Measurements from ENCODE around the gene B3GALT2. TPM values are rescaled to one million over a fixed set of nuclear protein-coding genes. Genes with fewer than 3 reads are reported as not detected.

B3GALT2 gene
- total RNA-seq, 4 donors from 2014 or later, result 0.11 TPM; not detected in 3

DNA sequence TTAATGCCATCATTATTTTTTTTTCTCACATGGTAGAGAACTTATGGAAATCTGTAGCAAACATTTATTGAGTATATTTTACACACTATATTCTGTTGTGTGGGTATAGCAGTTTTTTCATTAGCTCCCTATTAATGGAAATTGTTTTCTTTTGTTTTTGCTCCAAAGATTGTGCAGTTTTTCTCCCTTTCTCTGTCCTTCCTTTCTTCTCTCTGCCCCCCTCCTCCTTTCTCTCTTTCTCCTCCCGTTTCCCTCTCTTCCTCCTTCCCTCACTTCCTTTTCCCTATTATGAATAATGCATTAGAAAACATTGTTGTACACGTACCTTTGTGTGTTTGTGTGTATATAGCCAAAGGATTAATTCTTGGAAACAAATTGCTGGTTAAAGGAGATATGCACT lies 44.0 kb downstream of the B3GALT2 start:
- no peak overlapping the region for H3K4me3 ChIP-seq
- no peaks in the 10 kb centered on the region for H3K9me3 ChIP-seq
- H3K4me1 ChIP-seq, result no peaks in the 10 kb centered on the region
- intact Hi-C loops (cut with DNase I; ENCODE audit: low total_unique reads) (no loop called here), in situ Hi-C loops (cut with MboI; ENCODE audit: low sequenced_read_pairs in 4 of 4) (no loop called here)
- H3K27ac ChIP-seq, result no peak overlapping the region
- TF ChIP-seq CTCF (IDR thresholded peaks at IDR 0.05 in 4 of 5, conservative IDR thresholded peaks at IDR 0.05 in 1 of 5), result no peak
- no peak for TF ChIP-seq POLR2A (IDR thresholded peaks at IDR 0.05)
- no peak for DNase-seq
- peaks cover 0 to 35% of the 10 kb centered on the region in 2 donors for H3K36me3 ChIP-seq
- no peaks in the 10 kb centered on the region for H3K27me3 ChIP-seq
- ATAC-seq, result no peak

- intact Hi-C loops (cut with DNase I; ENCODE audit: low total_unique reads), result no loop called here
- H3K36me3 ChIP-seq, result peaks cover 0 to 31% of the 10 kb centered on the region in 2 donors
Measured at GRCh38 chr1:193141804-193142203, 44.6 kb downstream of the B3GALT2 start.

GRCh38 chr1:193140254-193140653 lies 46.2 kb downstream of the B3GALT2 start:
- no peak overlapping the region for H3K4me3 ChIP-seq
- ATAC-seq (no peak), DNase-seq (no peak)
- H3K4me1 ChIP-seq, result no peaks in the 10 kb centered on the region
- intact Hi-C loops (cut with DNase I; ENCODE audit: low total_unique reads) (no loop called here), in situ Hi-C loops (cut with MboI; ENCODE audit: low sequenced_read_pairs in 4 of 4) (no loop called here)
- no peaks in the 10 kb centered on the region for H3K9me3 ChIP-seq
- peaks cover 0 to 41% of the 10 kb centered on the region in 2 donors for H3K36me3 ChIP-seq
- H3K27me3 ChIP-seq, result no peaks in the 10 kb centered on the region
- H3K27ac ChIP-seq, result no peak overlapping the region
- no peak for TF ChIP-seq POLR2A (IDR thresholded peaks at IDR 0.05)
- TF ChIP-seq CTCF (IDR thresholded peaks at IDR 0.05 in 4 of 5, conservative IDR thresholded peaks at IDR 0.05 in 1 of 5), result no peak

More at GRCh38 chr1:193141804-193142203, 44.6 kb downstream of the B3GALT2 start:
- Histone ChIP-seq H3K4me3 (no peak overlapping the region), H3K27ac (no peak overlapping the region), H3K9me3 (no peaks in the 10 kb centered on the region), H3K4me1 (no peaks in the 10 kb centered on the region), H3K27me3 (no peaks in the 10 kb centered on the region)
- TF ChIP-seq POLR2A (IDR thresholded peaks at IDR 0.05), result no peak
- TF ChIP-seq CTCF (IDR thresholded peaks at IDR 0.05 in 4 of 5, conservative IDR thresholded peaks at IDR 0.05 in 1 of 5), result no peak
- in situ Hi-C loops (cut with MboI; ENCODE audit: low sequenced_read_pairs in 4 of 4), result no loop called here
- no peak for ATAC-seq
- no peak for DNase-seq

GRCh38 chr1:193131266-193131860 lies 55.0 kb downstream of the B3GALT2 start:
- Histone ChIP-seq H3K27ac (no peak overlapping the region), H3K27me3 (no peaks in the 10 kb centered on the region), H3K4me3 (no peak overlapping the region), H3K4me1 (no peaks in the 10 kb centered on the region), H3K36me3 (peaks cover 0 to 42% of the 10 kb centered on the region in 2 donors), H3K9me3 (no peaks in the 10 kb centered on the region)
- ATAC-seq, result no peak
- no peak for TF ChIP-seq POLR2A (IDR thresholded peaks at IDR 0.05)
- TF ChIP-seq CTCF (IDR thresholded peaks at IDR 0.05 in 4 of 5, conservative IDR thresholded peaks at IDR 0.05 in 1 of 5), result no peak
- no peak for DNase-seq
- in situ Hi-C loops (cut with MboI; ENCODE audit: low sequenced_read_pairs in 4 of 4) (no loop called here), intact Hi-C loops (cut with DNase I; ENCODE audit: low total_unique reads) (no loop called here)

MicroRNAs within 50 kb of the gene (microRNA counts, 767-probe panel; counts per million panel counts)
- 356 to 448 counts per million in 2 donors for microRNA hsa-miR-1278

Small RNA genes within 50 kb of the gene (microRNA-seq; reads per million reads assigned to microRNA genes)
- 0 reads per million in 2 donors for gene MIR1278 (ENCODE audit: borderline replicate concordance in 2 of 2)

Other genes starting within 250 kb of the B3GALT2 start
- gene UCHL5, start 127.3 kb downstream of the B3GALT2 start, total RNA-seq, result 10 to 100 TPM; 26.0 to 40.6 (median 30.7) TPM
- 10 to 100 TPM; 56.1 to 74.0 (median 58.2) TPM for gene RO60, start 127.0 kb downstream of the B3GALT2 start, total RNA-seq
- 10 to 100 TPM; 11.9 to 42.8 (median 20.7) TPM for gene GLRX2, start 81.2 kb downstream of the B3GALT2 start, total RNA-seq
- gene CDC73, start 64.6 kb downstream of the B3GALT2 start, total RNA-seq, result 10 to 100 TPM; 12.3 to 23.7 (median 17.4) TPM

Measured in gastrocnemius medialis (tissue), 4 donors.